ENCODE data around the gene LMBR1L.
"Not testable (repeated sequence)": the region's sequence is repeated elsewhere in the genome, so short reads cannot be mapped to it uniquely, and the experiment has no call there.

LMBR1L gene

DNA sequence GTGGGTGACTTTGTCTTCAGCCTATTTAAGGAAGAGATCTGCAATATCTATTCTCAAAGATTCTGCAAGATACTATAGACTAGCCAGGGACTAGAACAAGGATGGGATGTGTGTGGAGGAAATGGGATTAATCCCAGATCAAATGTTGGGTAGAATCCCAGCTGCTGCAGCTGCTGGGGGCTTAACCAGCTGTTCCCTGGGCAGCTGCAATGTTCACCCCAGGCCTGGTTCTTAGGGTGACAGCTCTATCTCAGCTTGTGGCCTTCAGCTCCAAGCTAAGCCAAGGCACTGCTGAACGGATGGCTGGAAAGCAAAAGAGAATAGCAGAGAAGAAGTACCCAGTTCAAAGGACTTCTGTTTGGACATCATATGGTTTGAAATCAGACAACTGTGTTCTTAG lies 30.9 kb downstream of the LMBR1L start:
- DNase-seq: no peak

GRCh38 chr12:49070971-49071370 lies 39.7 kb downstream of the LMBR1L start:
- no peak for DNase-seq

DNA sequence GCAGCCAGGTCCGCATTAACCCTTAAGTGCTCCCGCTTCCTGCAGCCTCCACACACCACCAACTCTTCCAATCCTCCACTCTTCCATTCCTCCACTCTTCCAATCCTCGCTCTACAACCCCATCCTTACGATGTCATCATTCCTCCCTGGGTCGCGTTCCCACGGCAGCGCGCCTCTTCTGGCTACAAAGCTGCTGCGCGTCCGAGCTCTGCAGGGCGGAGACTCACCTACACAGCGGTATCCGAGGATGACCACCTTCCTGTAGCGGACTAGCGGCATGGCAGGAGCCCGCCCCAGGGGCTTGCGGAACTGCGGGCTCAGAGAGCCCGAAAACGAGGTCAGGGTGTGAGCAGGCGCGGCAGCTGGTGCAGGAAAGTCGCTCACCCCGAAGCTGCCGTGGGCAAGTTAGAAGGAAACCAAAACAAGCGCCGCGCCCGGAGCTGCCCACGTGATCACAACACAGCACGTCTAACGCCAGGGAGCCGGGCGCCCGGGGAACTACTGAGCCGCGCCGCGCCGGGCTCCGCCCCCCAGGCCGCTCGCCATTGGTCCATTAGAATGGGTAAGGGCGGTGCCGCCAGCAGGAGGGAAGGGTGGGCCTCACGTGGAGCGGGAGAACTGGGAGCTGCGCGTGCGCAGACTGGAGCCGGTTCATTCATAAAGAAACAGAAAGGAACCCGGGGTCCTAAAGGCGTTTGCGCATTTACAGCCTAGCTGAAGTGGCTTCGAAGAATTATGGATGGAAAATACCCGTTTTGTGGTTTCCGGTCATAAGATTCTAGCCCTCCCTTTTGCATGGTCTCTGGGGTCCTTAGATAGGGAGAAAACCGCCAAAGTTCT lies 40.9 kb downstream of the LMBR1L start, which contains the start of gene RHEBL1:
RHEBL1 (minus strand) TSS at position 473 of the 840 bp plus-strand sequence; CDS start at position 279, 194 bp downstream.
- peak; percentile 96 for DNase-seq

DNA sequence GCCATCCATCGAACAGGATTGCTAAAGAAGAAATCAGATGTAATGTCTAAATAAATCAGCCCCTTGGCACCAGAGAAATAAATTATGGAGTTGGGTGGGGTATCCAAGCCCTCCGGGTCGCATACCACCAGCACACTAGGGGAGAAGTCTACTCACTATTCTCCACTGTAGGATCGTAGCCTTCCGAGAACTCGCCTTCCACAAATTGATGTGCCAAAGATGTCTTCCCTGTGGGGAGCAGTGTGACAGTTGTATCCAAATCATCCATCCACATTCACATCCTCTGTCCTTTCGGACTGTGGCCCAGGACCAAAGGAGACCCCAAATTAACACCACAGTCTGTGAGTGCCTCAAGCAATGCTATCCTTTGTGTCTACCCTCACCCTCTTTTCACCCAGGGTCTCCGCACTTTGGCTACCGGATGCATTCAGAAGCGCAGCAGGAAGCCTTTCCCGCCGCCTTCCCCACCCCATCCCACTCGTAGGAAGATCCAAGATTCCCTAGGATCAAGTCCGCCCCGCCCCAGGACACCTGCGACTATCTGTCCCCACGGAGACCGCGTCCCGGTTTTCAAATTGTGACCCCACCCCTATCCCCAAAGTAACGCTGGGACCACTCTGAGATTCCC lies 41.7 kb downstream of the LMBR1L start:
- DNase-seq: no peak

DNA sequence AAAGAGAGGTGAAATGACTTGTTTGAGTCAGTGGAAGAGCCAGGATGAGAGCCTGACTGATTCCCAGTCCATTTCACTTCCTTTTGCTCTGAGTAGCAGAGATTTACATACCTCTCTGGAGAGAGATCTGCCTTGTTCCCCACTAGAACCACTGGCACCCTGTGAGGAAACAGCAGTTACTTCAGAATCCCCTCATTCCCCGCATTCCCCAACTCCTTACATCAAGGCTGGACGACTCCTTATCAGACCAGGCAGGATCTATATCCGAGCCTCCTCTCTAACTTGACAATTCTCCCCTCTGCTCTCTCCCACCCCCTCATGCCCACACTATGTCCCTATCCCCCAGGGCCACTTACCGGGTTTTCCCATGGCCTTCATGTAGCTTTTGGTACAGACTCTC lies 44.5 kb downstream of the LMBR1L start:
- DNase-seq: no peak

DNA sequence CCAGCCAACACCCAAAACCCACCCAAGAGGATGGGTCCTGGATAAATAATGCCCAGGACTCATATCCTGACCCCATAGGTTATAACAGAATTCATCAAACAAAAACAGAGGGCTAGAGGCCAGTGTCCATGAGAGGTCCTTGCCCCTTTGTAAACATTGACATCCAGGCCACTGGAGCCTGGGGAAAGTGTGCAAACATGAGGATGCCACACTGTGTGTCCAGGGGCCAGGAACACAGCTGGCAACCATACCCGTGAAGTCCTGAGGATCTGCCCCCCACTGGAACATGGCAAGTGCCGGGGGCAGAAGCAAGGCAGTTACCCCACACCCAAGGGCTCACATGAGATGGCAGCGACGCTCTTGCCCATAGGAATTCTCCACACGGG lies 45.9 kb downstream of the LMBR1L start:
- DNase-seq: no peak

- not testable (repeated sequence) for DNase-seq
These were observed 48.7 kb downstream of the LMBR1L start for GRCh38 chr12:49061916-49062315.

GRCh38 chr12:49061157-49061650 lies 49.4 kb downstream of the LMBR1L start:
- DNase-seq: no peak

GRCh38 chr12:49060237-49061156 lies 50.1 kb downstream of the LMBR1L start, which contains the start of gene KMT2D:
TSS of gene KMT2D (minus strand) at chr12:49060794. CDS start at chr12:49055324, 5,470 bp downstream.
- DNase-seq: peak; percentile 78

DNA sequence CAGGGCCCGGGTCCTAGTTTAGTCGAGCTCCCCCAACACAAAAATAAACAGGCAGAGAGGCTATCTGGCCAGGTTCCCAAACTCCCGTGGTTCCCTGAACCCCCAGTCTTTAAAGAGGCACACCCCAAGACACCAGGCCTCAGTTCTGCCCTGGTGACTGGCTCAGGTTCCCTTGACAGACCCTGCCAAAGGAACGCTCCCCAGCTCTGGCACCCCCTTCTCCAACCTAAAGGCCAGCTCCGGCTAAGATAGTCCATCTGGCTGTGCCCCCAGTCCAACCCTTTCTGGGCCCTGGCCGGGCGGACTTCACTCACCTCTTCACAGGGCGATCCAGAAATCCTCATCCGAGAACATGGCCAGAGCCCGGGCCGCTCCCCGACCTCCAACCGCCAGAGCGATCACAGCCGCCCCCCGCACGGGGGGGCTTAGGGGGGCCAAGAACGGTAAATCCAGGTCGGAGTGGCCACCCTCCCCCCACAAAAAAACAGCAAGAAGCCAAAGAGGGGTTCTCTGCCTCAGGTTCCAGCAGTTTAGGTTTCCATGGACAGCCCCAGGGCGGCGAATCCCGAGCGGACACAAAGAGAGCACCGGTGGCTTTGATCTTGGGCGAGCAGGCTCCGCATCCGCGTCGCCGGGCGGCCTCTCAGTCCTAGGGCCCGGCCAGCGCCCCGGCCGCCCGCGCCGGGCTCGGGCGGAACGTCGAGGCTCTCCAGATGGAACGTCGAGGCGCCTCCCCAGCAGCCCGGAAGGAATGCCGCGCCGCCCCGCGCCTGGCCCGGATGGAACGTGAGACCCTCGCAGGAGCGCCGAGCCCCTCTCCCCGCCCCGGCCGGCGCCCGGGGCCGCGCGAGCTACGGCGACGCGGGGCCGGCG lies 51.1 kb downstream of the LMBR1L start:
- DNase-seq: no peak

- no peak for DNase-seq
These were observed 51.7 kb downstream of the LMBR1L start for GRCh38 chr12:49059045-49059298.

DNA sequence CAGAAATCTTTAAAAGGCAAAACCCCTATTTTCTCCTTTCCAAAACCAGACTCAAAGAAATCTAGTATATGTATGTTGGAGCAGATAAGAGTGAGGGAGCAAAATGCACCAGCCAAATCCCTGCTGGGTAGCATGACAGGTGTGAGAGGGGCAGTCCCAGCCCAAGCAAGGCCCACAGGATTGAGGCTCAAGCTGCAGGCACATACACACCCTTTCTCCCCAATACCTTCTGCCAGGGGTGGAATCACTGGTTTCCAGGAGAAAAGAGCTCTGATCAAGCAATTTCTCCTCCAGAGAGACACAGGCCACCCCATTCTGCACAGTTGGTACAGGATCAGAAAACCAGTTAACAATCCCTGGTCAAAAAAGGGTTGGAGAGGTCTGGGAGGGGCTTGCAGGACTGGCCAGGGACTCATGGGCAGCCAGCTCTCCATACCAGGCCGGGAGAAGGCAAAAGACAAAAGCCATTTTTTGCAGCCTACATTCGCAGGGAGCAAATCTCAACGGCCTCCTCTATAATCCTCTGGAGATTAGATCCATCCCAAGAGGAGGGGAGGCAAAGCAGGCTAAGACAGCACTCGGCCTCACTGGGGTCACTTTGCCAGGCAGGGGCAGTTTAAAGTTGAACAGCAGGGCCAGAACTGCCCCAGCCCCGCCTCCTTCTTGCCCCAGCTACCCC lies 52.1 kb downstream of the LMBR1L start:
- no peak for DNase-seq

DNA sequence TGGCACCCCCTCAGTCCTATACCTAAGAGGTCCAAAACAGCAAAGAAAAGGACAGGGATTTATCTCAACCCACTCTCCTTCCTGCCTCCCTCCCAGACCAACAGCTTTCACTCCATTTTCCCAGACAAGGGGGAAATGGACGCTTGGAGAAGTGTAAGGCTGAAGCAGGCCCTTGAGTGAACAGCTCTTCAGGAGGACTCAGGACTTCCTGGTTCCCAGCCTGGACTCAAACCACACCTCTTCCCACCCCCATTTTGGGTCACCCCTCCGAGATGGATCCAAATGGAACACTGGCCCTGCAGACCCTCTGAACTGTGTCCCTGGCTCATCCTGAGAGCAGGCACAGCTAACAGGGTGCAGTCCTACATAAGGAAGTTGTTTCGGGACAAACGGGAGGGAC lies 52.8 kb downstream of the LMBR1L start:
- DNase-seq: peak; percentile 61

DNA sequence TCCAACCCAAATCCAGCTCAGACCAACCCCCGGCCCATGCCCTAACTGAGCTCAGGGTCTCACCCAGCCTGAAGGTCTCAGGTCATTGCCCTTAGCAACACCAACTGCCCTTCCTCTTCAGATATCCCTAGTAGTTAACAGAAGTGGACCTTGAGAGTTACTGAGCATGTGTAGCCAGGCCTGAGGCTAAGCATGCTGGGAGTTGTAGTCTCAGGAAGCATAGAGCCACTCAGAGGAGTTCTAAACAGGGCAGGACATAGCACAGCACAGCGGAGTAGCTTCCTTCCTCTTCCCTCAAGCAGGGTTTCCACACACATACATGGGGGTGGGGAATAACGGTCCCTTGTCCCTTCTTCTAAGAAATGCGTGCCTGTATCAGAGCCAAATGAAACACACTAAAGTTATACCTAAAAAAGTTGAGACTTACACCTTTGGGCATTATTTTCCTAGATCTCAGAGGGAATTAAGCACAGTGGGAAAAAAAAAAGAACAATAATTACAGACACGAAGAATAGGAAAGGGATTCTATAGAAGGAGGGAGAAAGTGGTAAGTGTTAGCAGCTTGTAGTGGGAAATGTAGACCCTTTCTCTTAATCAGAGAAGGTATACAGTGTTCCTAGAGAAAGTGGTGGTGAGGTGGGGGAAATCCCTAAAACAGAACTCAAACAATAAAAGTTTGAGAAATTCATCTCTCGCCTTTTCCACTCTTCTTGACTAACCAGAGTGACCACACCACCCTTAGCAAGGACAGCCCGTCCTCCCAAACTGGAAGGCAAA lies 54.5 kb downstream of the LMBR1L start:
- no peak for DNase-seq

GRCh38 chr12:49055092-49055491 lies 55.6 kb downstream of the LMBR1L start:
- DNase-seq: no peak

DNA sequence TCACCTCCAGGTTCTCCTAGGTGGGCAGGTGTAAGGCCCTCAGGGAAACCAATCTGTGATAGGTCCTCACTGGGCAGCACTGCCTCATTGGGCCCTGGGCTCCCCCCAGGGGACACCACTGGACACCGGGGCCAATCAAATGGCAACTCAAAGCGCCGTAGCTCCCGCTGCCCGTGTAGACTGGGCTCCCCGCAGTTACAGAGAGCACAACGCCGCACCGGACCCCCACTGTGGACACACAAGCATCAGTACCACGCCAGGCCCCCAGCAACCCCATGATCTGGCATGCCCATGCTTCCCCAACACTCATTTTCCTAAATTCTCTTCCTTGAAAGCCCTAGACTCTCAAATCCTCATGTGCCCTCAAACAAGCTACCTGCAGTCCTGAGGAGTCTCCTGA lies 56.1 kb downstream of the LMBR1L start:
- no peak for DNase-seq

DNA sequence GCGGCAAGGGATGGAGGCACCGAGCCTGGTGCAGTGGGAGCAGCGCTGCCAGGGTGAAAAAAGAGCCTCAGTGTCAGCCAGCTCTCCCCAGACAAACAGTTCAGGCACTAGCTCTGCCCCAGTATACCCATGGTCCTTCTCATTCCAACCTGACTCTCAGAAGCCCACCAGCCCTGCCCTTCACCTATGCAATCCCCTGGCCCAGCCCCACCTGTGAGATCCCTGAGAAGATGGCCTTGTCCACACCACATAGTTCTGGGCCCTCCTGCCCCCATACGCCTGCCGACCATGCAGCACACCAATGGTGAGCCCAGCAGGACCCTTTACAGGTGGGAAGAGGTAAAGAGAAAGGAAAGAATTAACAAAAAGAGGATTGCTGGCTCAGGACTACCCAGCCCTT lies 56.6 kb downstream of the LMBR1L start:
- no peak for DNase-seq

GRCh38 chr12:49052451-49053208 lies 58.0 kb downstream of the LMBR1L start:
- no peak for DNase-seq

DNA sequence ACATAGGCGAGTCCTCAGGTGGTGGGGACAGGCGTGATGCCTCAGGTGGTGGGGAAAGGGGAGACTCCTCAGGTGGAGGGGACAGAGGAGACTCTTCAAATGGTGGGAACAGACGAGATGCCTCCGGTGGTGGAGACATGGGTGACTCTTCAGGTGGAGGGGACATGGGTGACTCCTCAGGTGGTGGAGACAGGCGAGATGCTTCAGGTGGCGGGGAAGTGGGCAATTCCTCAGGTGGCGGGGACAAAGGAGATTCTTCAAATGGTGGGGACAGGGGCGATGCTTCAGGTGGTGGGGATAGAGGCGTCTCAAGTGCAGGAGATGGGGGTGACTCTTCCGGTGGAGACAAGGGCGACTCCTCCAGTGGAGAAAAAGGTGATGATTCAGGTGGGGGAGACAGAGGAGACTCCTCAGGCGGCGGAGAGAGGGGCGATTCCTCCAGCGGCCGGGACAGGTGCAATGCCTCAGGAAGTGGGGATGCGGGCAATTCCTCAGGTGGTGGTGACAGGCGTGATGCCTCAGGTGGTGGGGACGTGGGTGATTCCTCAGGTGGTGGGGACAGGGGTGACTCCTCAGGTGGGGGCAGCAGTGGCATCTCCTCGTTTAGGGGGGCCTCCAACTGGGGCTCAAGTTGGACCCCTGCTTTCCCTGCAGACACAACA lies 58.7 kb downstream of the LMBR1L start:
- DNase-seq: no peak

GRCh38 chr12:49051373-49051764 lies 59.3 kb downstream of the LMBR1L start:
- no peak for DNase-seq

Data from DMS79 (cell line).